ENCODE results near the gene RALGPS2. TPM values are rescaled to one million over a fixed set of nuclear protein-coding genes. Genes with fewer than 3 reads are reported as not detected.

RALGPS2 gene
- total and polyA plus RNA-seq, 2 experiments from 2014 or later: 8.1 to 31.2 TPM

GRCh38 chr1:178912597-178912996, 187.6 kb downstream of the RALGPS2 start:
- no peak for TF ChIP-seq EZH2phosphoT487 (IDR thresholded peaks at IDR 0.05; ENCODE audit: unreplicated experiment)
- TF ChIP-seq STAT1 (IDR thresholded peaks at IDR 0.05; ENCODE audit: unreplicated experiment): no peak
- TF ChIP-seq EZH2 (IDR thresholded peaks at IDR 0.05; ENCODE audit: low read depth, unreplicated experiment): no peak
- no peak for TF ChIP-seq CREB1 (CRISPR knock-in tag; IDR thresholded peaks at IDR 0.05; ENCODE audit: low read depth)
- no peak for TF ChIP-seq ETS1 (IDR thresholded peaks at IDR 0.05)
- TF ChIP-seq REST (IDR thresholded peaks at IDR 0.05; ENCODE audit: unreplicated experiment): no peak
- TF ChIP-seq ZNF331 (CRISPR knock-in tag; IDR thresholded peaks at IDR 0.05; ENCODE audit: low read depth): no peak
- TF ChIP-seq POLR2AphosphoS5 (IDR thresholded peaks at IDR 0.05; ENCODE audit: low read depth): no peak
- no peak for TF ChIP-seq ZNF114 (CRISPR knock-in tag; IDR thresholded peaks at IDR 0.05)
- TF ChIP-seq CTCF (conservative IDR thresholded peaks at IDR 0.05; ENCODE audit: low read depth in 2 of 2): no peak
- TF ChIP-seq ZNF462 (CRISPR knock-in tag; IDR thresholded peaks at IDR 0.05): no peak
- no peak for TF ChIP-seq NANOG (IDR thresholded peaks at IDR 0.05; ENCODE audit: borderline replicate concordance)
- no peak for TF ChIP-seq JUNB (IDR thresholded peaks at IDR 0.05; ENCODE audit: unreplicated experiment)
- H3K36me3 Mint-ChIP-seq (ENCODE audit: low read depth): peaks cover 16% of the 10 kb centered on the region; the same call in 1 of the 3 replicates

More at GRCh38 chr1:178912597-178912996, 187.6 kb downstream of the RALGPS2 start:
- DNase-seq (ENCODE audit: low spot score) (no peak), ATAC-seq (no peak)
- H3K4me2 ChIP-seq: no peak overlapping the region
- no peaks in the 10 kb centered on the region for H3K27me3 ChIP-seq (ENCODE audit: insufficient read depth)
- no peak overlapping the region for H2AFZ ChIP-seq
- Mint-ChIP-seq H3K9me3 (no peaks in the 10 kb centered on the region), H3K4me1 (peaks cover 6% of the 10 kb centered on the region; the same call in 2 of the 3 replicates), H3K27me3 (ENCODE audit: insufficient read depth, low read depth, poor library complexity) (peaks cover 2% of the 10 kb centered on the region), H3K4me3 (no peak overlapping the region), H3K27ac (no peak overlapping the region)
- H3K4me3 ChIP-seq: no peak overlapping the region
- H3K27ac ChIP-seq (ENCODE audit: low read depth): no peak overlapping the region
- H3F3A ChIP-seq (replicated peaks; ENCODE audit: low read depth): no peaks in the 10 kb centered on the region
- H3K36me3 ChIP-seq (ENCODE audit: insufficient read depth): no peaks in the 10 kb centered on the region
- no peaks in the 10 kb centered on the region for H3K79me2 ChIP-seq (replicated peaks; ENCODE audit: insufficient read depth)
- H4K20me1 ChIP-seq (replicated peaks; ENCODE audit: insufficient read depth): no peaks in the 10 kb centered on the region
- H3K4me1 ChIP-seq (ENCODE audit: insufficient read depth): no peaks in the 10 kb centered on the region
- H3K9me2 ChIP-seq (ENCODE audit: insufficient read depth): no peaks in the 10 kb centered on the region

Data from GM23338 (cell line).